ENCODE measurements around the gene GTPBP8. TPM values are rescaled to one million over a fixed set of nuclear protein-coding genes. Genes with fewer than 3 reads are reported as not detected.
A peak's percentile ranks its signal among the peaks of the same experiment; 100 is the strongest.

GTPBP8 gene
- total RNA-seq, 2 donors from 2014 or later, result 17.0 to 17.2 TPM

- TF ChIP-seq CTCF (IDR thresholded peaks at IDR 0.05), result no peak
- H3K36me3 ChIP-seq, result peaks cover 10% of the 10 kb centered on the region
- no peak overlapping the region for H3K9ac ChIP-seq (ENCODE audit: low read depth in 2 of 2, low read length in 2 of 2)
- no peaks in the 10 kb centered on the region for H3K27me3 ChIP-seq
- no peak for DNase-seq
- intact Hi-C loops (cut with DNase I), result no loop called here
- H3K4me1 ChIP-seq, result no peaks in the 10 kb centered on the region
- no peaks in the 10 kb centered on the region for H3K9me3 ChIP-seq
- H3K27ac ChIP-seq, result no peak overlapping the region
- no peak overlapping the region for H3K4me3 ChIP-seq
Observed at GRCh38 chr3:113006359-113007056, 15.7 kb downstream of the GTPBP8 start.

- H3K4me3 ChIP-seq, result no peak overlapping the region
- no peak for DNase-seq
- H3K9ac ChIP-seq (ENCODE audit: low read depth in 2 of 2, low read length in 2 of 2), result no peak overlapping the region
- TF ChIP-seq CTCF (IDR thresholded peaks at IDR 0.05), result no peak
- intact Hi-C loops (cut with DNase I), result no loop called here
- peaks cover 7% of the 10 kb centered on the region for H3K36me3 ChIP-seq
- no peaks in the 10 kb centered on the region for H3K27me3 ChIP-seq
- no peak overlapping the region for H3K27ac ChIP-seq
- no peaks in the 10 kb centered on the region for H3K9me3 ChIP-seq
- no peaks in the 10 kb centered on the region for H3K4me1 ChIP-seq
Observed at GRCh38 chr3:113008117-113008516, 17.3 kb downstream of the GTPBP8 start.

- Histone ChIP-seq H3K9me3 (no peaks in the 10 kb centered on the region), H3K27ac (no peak overlapping the region), H3K4me1 (no peaks in the 10 kb centered on the region), H3K36me3 (peaks cover 4% of the 10 kb centered on the region), H3K4me3 (no peak overlapping the region), H3K27me3 (no peaks in the 10 kb centered on the region), H3K9ac (ENCODE audit: low read depth in 2 of 2, low read length in 2 of 2) (no peak overlapping the region)
- no peak for TF ChIP-seq CTCF (IDR thresholded peaks at IDR 0.05)
- no peak for DNase-seq
- intact Hi-C loops (cut with DNase I), result no loop called here
Observed at GRCh38 chr3:113013593-113013992, 22.8 kb downstream of the GTPBP8 start.

- TF ChIP-seq CTCF (IDR thresholded peaks at IDR 0.05), result no peak
- Histone ChIP-seq H3K36me3 (peaks cover 2% of the 10 kb centered on the region), H3K4me1 (no peaks in the 10 kb centered on the region), H3K4me3 (peak overlapping the region; percentile 64), H3K9ac (ENCODE audit: low read depth in 2 of 2, low read length in 2 of 2) (peak overlapping the region; percentile 87 to 94), H3K27me3 (no peaks in the 10 kb centered on the region), H3K27ac (peak overlapping the region; percentile 85), H3K9me3 (no peaks in the 10 kb centered on the region)
- intact Hi-C loops (cut with DNase I), result no loop called here
- no peak for DNase-seq
Observed at GRCh38 chr3:113018536-113019181, 27.9 kb downstream of the GTPBP8 start.

GRCh38 chr3:113019182-113020137, 28.7 kb downstream of the GTPBP8 start:
- no peak for TF ChIP-seq CTCF (IDR thresholded peaks at IDR 0.05)
- Histone ChIP-seq H3K9me3 (no peaks in the 10 kb centered on the region), H3K4me1 (no peaks in the 10 kb centered on the region), H3K4me3 (peak overlapping the region; percentile 64), H3K27me3 (no peaks in the 10 kb centered on the region), H3K36me3 (no peaks in the 10 kb centered on the region), H3K9ac (ENCODE audit: low read depth in 2 of 2, low read length in 2 of 2) (peak overlapping the region; percentile 87 to 94), H3K27ac (peak overlapping the region; percentile 85)
- DNase-seq, result peak; percentile 91
- intact Hi-C loops (cut with DNase I), result no loop called here

All from colonic mucosa (tissue), 4 donors.